Mesothelial cell of epicardium (in vitro differentiated cells): Measurements from ENCODE around the gene MED16. TPM values are rescaled to one million over a fixed set of nuclear protein-coding genes. Genes with fewer than 3 reads are reported as not detected.
"Not testable (repeated sequence)": the region's sequence is repeated elsewhere in the genome, so short reads cannot be mapped to it uniquely, and the experiment has no call there.

Experiments used
- DNase-seq, 2 experiments: peaks; one replicate each; pipeline ENCODE4 v3.0.0; 2021; ENCODE audit warnings: low spot score in 2 of 2; ENCODE audit not compliant: unreplicated experiment in 2 of 2
- H3K27ac Mint-ChIP-seq: 2 replicates; pipeline ENCODE4 v1.8.0; 2021; ENCODE audit warnings: mixed read lengths
- H3K27me3 Mint-ChIP-seq: 2 replicates; pipeline ENCODE4 v1.8.0; 2021; ENCODE audit warnings: low read depth, mixed read lengths
- H3K36me3 Mint-ChIP-seq: 2 replicates; pipeline ENCODE4 v1.8.0; 2021; ENCODE audit warnings: mixed read lengths
- H3K4me1 Mint-ChIP-seq: 2 replicates; pipeline ENCODE4 v1.8.0; 2021; ENCODE audit warnings: mixed read lengths
- H3K4me3 Mint-ChIP-seq: 2 replicates; pipeline ENCODE4 v1.8.0; 2021; ENCODE audit warnings: mild to moderate bottlenecking, moderate library complexity, mixed read lengths
- H3K9me3 Mint-ChIP-seq: 2 replicates; pipeline ENCODE4 v1.8.0; 2021; ENCODE audit warnings: mixed read lengths
- total RNA-seq: library from RNA; stranded (reverse); gene quantifications from 3 replicates; pipeline ENCODE4 v1.2.1, GENCODE V29; 2021
- TF ChIP-seq, protein P1 (sequence below): fragments of 200-600 bp; sonication (generic); IDR thresholded peaks from one replicate; pipeline ENCODE4 v1.5.0; 2021; ENCODE audit warnings: antibody characterized with exemption; ENCODE audit not compliant: unreplicated experiment

MED16 gene
- total RNA-seq, 1 donor from 2014 or later: 79.8 TPM

DNA sequence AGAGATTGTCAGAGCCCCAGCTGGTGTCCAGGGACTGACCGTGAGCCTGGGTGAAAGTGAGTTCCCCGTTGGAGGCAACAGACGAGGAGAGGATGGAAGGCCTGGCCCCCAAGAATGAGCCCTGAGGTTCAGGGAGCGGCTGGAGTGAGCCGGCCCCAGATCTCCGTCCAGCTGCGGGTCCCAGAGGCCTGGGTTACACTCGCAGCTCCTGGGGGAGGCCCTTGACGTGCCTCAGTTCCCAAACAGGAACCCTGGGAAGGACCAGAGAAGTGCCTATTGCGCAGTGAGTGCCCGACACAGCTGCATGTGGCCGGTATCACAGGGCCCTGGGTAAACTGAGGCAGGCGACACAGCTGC lies 42.0 kb downstream of the MED16 start:
- Mint-ChIP-seq H3K27ac (no peak overlapping the region), H3K9me3 (no peaks in the 10 kb centered on the region)
- no peak for DNase-seq

DNA sequence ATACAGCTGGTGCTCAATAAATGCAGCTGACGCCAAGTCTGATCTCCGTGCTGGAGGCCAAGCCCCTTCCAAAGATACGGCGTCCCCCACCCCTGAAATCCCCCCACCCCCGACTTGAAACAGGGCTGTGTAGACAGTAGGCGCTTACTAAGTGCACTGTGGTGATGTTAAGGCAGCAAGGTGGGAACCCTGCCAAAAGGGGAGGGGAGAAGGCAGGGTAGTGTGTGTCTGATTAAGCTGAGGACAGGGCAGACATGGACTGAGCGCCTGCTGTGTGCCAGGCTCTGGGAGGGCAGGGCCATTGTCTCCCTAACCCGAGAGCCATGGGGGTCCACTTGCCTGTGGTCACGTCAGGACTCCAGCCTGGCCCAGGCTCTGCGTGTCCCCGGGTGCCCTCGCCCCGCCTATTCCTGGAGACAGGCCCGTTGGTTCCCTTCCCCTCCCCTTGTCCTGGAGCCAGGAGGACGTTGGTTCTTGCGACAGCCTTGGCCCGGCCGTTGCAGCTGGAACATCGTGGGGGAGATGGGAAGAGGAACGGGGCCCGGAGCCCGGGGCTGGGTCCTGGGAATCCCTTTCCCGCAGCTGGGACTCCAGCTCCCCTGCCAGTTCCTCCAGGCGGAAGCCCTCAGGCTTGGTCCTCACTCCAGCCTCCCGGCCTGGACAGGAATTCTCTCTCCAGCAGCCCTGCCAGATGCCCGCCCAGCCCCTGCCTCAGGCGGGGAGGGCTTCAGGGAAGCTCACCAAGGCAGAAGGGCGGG lies 42.6 kb downstream of the MED16 start:
- Mint-ChIP-seq H3K27me3 (peaks cover 6% of the 10 kb centered on the region), H3K27ac (no peak overlapping the region), H3K4me3 (no peak overlapping the region), H3K36me3 (no peaks in the 10 kb centered on the region), H3K4me1 (peaks cover 7% of the 10 kb centered on the region), H3K9me3 (no peaks in the 10 kb centered on the region)
- TF ChIP-seq, protein P1, sequence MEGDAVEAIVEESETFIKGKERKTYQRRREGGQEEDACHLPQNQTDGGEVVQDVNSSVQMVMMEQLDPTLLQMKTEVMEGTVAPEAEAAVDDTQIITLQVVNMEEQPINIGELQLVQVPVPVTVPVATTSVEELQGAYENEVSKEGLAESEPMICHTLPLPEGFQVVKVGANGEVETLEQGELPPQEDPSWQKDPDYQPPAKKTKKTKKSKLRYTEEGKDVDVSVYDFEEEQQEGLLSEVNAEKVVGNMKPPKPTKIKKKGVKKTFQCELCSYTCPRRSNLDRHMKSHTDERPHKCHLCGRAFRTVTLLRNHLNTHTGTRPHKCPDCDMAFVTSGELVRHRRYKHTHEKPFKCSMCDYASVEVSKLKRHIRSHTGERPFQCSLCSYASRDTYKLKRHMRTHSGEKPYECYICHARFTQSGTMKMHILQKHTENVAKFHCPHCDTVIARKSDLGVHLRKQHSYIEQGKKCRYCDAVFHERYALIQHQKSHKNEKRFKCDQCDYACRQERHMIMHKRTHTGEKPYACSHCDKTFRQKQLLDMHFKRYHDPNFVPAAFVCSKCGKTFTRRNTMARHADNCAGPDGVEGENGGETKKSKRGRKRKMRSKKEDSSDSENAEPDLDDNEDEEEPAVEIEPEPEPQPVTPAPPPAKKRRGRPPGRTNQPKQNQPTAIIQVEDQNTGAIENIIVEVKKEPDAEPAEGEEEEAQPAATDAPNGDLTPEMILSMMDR: no peak
- no peak for DNase-seq

More for the DNA sequence above, 42.0 kb downstream of the MED16 start:
- H3K4me1 Mint-ChIP-seq: peaks cover 5% of the 10 kb centered on the region
- TF ChIP-seq, protein P1: no peak
- no peaks in the 10 kb centered on the region for H3K36me3 Mint-ChIP-seq
- peaks cover 2% of the 10 kb centered on the region for H3K27me3 Mint-ChIP-seq
- H3K4me3 Mint-ChIP-seq: no peak overlapping the region

DNA sequence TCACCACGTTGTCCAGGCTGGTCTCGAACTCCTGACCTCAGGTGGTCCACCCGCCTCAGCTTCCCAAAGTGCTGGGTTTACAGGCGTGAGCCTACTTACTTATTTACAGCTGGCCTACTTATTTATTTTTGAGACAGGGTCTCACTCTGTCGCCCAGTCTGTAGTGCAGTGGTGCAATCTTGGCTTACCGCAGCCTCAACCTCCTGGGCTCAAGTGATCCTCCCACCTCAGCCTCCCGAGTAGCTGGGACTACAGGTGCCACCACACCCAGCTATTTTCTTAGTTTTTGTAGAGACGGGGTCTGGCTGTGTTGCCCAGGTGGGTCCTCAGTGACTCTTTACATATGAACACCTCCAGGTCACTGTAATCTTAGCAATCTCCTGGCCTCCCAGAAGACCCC lies 43.8 kb downstream of the MED16 start:
- not testable (repeated sequence) for H3K4me3 Mint-ChIP-seq, DNase-seq, H3K36me3 Mint-ChIP-seq, H3K9me3 Mint-ChIP-seq, H3K27ac Mint-ChIP-seq
- H3K27me3 Mint-ChIP-seq: peaks cover 13% of the 10 kb centered on the region
- peaks cover 10% of the 10 kb centered on the region for H3K4me1 Mint-ChIP-seq

GRCh38 chr19:848386-848921 lies 44.5 kb downstream of the MED16 start:
- Mint-ChIP-seq H3K4me1 (peaks cover 10% of the 10 kb centered on the region), H3K27ac (no peak overlapping the region), H3K4me3 (no peak overlapping the region), H3K27me3 (peaks cover 17% of the 10 kb centered on the region), H3K9me3 (no peaks in the 10 kb centered on the region), H3K36me3 (no peaks in the 10 kb centered on the region)
- TF ChIP-seq, protein P1: no peak
- no peak for DNase-seq

GRCh38 chr19:845707-846521 lies 47.1 kb downstream of the MED16 start:
- Mint-ChIP-seq H3K27me3 (peaks cover 32% of the 10 kb centered on the region), H3K4me1 (peaks cover 10% of the 10 kb centered on the region), H3K9me3 (no peaks in the 10 kb centered on the region), H3K27ac (no peak overlapping the region), H3K36me3 (no peaks in the 10 kb centered on the region), H3K4me3 (no peak overlapping the region)
- TF ChIP-seq, protein P1: no peak
- DNase-seq: no peak

- peaks cover 32% of the 10 kb centered on the region for H3K27me3 Mint-ChIP-seq
These were observed 48.4 kb downstream of the MED16 start for GRCh38 chr19:844546-844971.

More at GRCh38 chr19:844546-844971, 48.4 kb downstream of the MED16 start:
- Mint-ChIP-seq H3K36me3 (no peaks in the 10 kb centered on the region), H3K27ac (no peak overlapping the region), H3K9me3 (no peaks in the 10 kb centered on the region), H3K4me3 (peak overlapping the region; percentile 30), H3K4me1 (peaks cover 10% of the 10 kb centered on the region)
- TF ChIP-seq, protein P1: no peak
- DNase-seq: no peak
